HEK293T (cell line): ENCODE measurements around the gene SARNP.
A peak's percentile ranks its signal among the peaks of the same experiment; 100 is the strongest.

ENCODE experiments used
- CTCF ChIA-PET: fragments of 350-600 bp; formaldehyde crosslinking; extraction: SDS; loops from one replicate; lab custom pipeline; 2021; ENCODE audit warnings: antibody characterized with exemption, inconsistent platforms; lab: Yijun Ruan, JAX
- POLR2A ChIA-PET: fragments of 350-600 bp; formaldehyde crosslinking; extraction: SDS; loops from one replicate; lab custom pipeline; 2020; ENCODE audit warnings: antibody characterized with exemption, inconsistent platforms; lab: Yijun Ruan, JAX
- DNase-seq: peaks from one replicate; pipeline ENCODE4 v3.0.0; 2012; ENCODE audit warnings: mixed read lengths; ENCODE audit errors: extremely low spot score
- ARNT ChIP-seq: fragments of 450-650 bp; IDR thresholded peaks from 2 replicates; pipeline ENCODE4 v1.6.1; 2017; ENCODE audit warnings: mild to moderate bottlenecking
- BHLHE40 ChIP-seq: fragments of 450-650 bp; IDR thresholded peaks from 2 replicates; pipeline ENCODE4 v1.6.1; 2016; ENCODE audit warnings: mild to moderate bottlenecking, moderate library complexity, borderline replicate concordance
- CTBP1 ChIP-seq: fragments of 450-650 bp; IDR thresholded peaks from 2 replicates; pipeline ENCODE4 v1.6.1; 2016; ENCODE audit warnings: borderline replicate concordance
- ELF4 ChIP-seq: fragments of 450-650 bp; IDR thresholded peaks from 2 replicates; pipeline ENCODE4 v1.6.1; 2017; ENCODE audit warnings: antibody characterized with exemption
- FOXA1 ChIP-seq: fragments of 450-650 bp; IDR thresholded peaks from 2 replicates; pipeline ENCODE4 v1.6.1; 2016; ENCODE audit warnings: mild to moderate bottlenecking
- FOXK2 ChIP-seq: fragments of 450-650 bp; IDR thresholded peaks from 2 replicates; pipeline ENCODE4 v1.6.1; 2016; ENCODE audit warnings: mild to moderate bottlenecking
- FOXM1 ChIP-seq: fragments of 450-650 bp; IDR thresholded peaks from 2 replicates; pipeline ENCODE4 v1.6.1; 2017; ENCODE audit warnings: mild to moderate bottlenecking, borderline replicate concordance
- HDGF ChIP-seq: fragments of 450-650 bp; IDR thresholded peaks from 2 replicates; pipeline ENCODE4 v1.6.1; 2017; ENCODE audit warnings: antibody characterized with exemption, borderline replicate concordance
- L3MBTL2 ChIP-seq: fragments of 450-650 bp; conservative IDR thresholded peaks from 2 replicates; pipeline ENCODE4 v1.6.1; 2016; ENCODE audit warnings: mild to moderate bottlenecking
- LEF1 ChIP-seq: fragments of 450-650 bp; IDR thresholded peaks from 2 replicates; pipeline ENCODE4 v1.6.1; 2017; ENCODE audit warnings: mild to moderate bottlenecking, borderline replicate concordance
- NFRKB ChIP-seq: fragments of 450-650 bp; IDR thresholded peaks from 2 replicates; pipeline ENCODE4 v1.6.1; 2016; ENCODE audit warnings: mild to moderate bottlenecking, moderate library complexity
- SP1 ChIP-seq: fragments of 450-650 bp; IDR thresholded peaks from 2 replicates; pipeline ENCODE4 v1.6.1; 2017
- SUZ12 ChIP-seq: fragments of 450-650 bp; IDR thresholded peaks from 2 replicates; pipeline ENCODE4 v1.6.1; 2016; ENCODE audit warnings: mild to moderate bottlenecking
- TARDBP ChIP-seq: fragments of 450-650 bp; IDR thresholded peaks from 2 replicates; pipeline ENCODE4 v1.6.1; 2016
- ZNF384 ChIP-seq: fragments of 450-650 bp; IDR thresholded peaks from 2 replicates; pipeline ENCODE4 v1.6.1; 2016
- TF ChIP-seq, protein P1 (sequence below): fragments of 450-650 bp; IDR thresholded peaks from 2 replicates; pipeline ENCODE4 v1.6.1; 2016

Gene SARNP

DNA sequence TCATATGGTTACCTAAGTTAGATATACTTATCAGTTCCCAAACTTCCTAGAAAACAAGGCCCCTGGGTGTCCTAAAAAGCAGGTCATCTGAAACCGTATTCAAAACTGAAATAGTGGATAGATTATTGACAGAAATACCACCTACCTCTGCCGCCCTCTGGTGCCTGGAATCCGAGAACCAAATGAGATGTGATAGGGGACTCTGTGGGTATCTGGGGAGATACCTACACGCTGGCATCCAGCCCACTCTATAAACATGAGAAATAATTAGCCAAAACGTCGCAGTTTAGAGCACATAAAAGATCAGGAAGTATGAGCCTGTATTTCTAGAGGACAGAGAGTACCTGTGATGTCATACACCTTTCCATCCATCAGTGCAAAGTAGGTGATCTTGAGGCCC, 4.7 kb upstream of the SARNP start:
- ChIA-PET POLR2A (interaction anchor here (6.4 kb wide), 1 partner anchor 8 kb away, joined by 109 read pairs; the partner anchor contains the start of gene DNAJC14), CTCF (interaction anchor here (0.8 kb wide), 1 partner anchor 209 kb away, joined by 3 read pairs; no protein-coding TSS in a partner anchor)
- TF ChIP-seq FOXA1: no peak
- TF ChIP-seq NFRKB: no peak
- no peak for TF ChIP-seq SP1
- no peak for TF ChIP-seq ZNF384
- no peak for TF ChIP-seq FOXK2
- no peak for TF ChIP-seq CTBP1
- TF ChIP-seq L3MBTL2: no peak
- no peak for TF ChIP-seq SUZ12
- TF ChIP-seq ELF4: no peak
- no peak for TF ChIP-seq BHLHE40
- TF ChIP-seq, protein P1, sequence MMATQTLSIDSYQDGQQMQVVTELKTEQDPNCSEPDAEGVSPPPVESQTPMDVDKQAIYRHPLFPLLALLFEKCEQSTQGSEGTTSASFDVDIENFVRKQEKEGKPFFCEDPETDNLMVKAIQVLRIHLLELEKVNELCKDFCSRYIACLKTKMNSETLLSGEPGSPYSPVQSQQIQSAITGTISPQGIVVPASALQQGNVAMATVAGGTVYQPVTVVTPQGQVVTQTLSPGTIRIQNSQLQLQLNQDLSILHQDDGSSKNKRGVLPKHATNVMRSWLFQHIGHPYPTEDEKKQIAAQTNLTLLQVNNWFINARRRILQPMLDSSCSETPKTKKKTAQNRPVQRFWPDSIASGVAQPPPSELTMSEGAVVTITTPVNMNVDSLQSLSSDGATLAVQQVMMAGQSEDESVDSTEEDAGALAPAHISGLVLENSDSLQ: no peak
- TF ChIP-seq ARNT: no peak
- no peak for TF ChIP-seq TARDBP
- no peak for TF ChIP-seq FOXM1
- TF ChIP-seq HDGF: no peak
- no peak for TF ChIP-seq LEF1
- DNase-seq: no peak

DNA sequence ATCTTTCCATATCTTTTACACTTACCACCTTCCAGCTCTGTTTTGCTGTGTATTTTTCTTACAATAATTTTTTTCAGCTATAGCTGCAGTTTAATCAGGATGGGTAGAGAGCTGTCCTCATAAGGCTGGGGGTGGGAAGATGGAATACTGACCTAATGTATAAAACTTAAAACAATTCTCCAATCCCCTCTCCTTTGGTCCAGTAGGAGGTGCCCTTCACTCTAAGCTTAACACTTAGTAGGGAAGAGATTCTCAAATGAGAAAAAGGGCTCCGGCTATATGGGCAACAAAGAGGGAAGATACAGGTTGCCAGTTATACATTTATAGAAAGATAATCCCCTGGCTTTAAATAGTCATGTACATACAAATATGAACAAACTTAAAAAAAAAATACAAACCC, 3.2 kb upstream of the SARNP start:
- POLR2A ChIA-PET: interaction anchor here (1.1 to 6.4 kb wide), 3 partner anchors 10 to 153 kb away, joined by 3 to 109 read pairs (median 5); partner anchors contain the start of genes DNAJC14 and RAB5B
- CTCF ChIA-PET: interaction anchor here (1.1 to 1.8 kb wide), 2 partner anchors 9 to 82 kb away, joined by 3 to 6 read pairs; partner anchors contain the start of gene DNAJC14
- TF ChIP-seq HDGF (no peak), L3MBTL2 (no peak), LEF1 (no peak), ARNT (no peak)
- no peak for DNase-seq

DNA sequence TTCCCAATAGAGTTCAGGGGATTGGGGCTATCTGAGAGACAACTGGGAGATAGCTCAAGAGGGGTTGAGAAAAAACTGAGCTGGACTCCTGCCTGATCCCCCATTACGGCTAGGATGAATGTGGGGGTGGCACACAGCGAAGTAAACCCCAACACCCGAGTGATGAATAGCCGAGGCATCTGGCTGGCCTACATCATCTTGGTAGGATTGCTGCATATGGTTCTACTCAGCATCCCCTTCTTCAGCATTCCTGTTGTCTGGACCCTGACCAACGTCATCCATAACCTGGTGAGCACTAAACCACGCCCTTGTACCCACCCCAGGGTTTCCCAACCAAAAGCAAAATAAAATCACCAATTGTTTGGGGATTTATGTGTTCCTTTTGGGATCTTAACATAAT, 1.4 kb upstream of the SARNP start:
- CTCF ChIA-PET: interaction anchor here (0.6 to 2.3 kb wide), 4 partner anchors 11 to 94 kb away, joined by 3 to 13 read pairs (median 4); partner anchors contain the start of gene DNAJC14
- TF ChIP-seq HDGF: no peak
- no peak for TF ChIP-seq CTBP1
- TF ChIP-seq ELF4: no peak
- no peak for TF ChIP-seq BHLHE40
- TF ChIP-seq ZNF384: no peak
- TF ChIP-seq, protein P1: no peak
- TF ChIP-seq FOXK2: no peak
- TF ChIP-seq FOXA1: no peak
- TF ChIP-seq NFRKB: no peak
- no peak for TF ChIP-seq TARDBP
- TF ChIP-seq L3MBTL2: no peak
- no peak for TF ChIP-seq SUZ12
- TF ChIP-seq FOXM1: no peak
- no peak for TF ChIP-seq SP1
- TF ChIP-seq LEF1: no peak
- no peak for TF ChIP-seq ARNT
- POLR2A ChIA-PET: interaction anchor here (1.7 to 6.4 kb wide), 10 partner anchors 8 to 261 kb away, joined by 6 to 109 read pairs (median 13); partner anchors contain the start of genes DNAJC14, ERBB3, GDF11 and PYM1
- no peak for DNase-seq

DNA sequence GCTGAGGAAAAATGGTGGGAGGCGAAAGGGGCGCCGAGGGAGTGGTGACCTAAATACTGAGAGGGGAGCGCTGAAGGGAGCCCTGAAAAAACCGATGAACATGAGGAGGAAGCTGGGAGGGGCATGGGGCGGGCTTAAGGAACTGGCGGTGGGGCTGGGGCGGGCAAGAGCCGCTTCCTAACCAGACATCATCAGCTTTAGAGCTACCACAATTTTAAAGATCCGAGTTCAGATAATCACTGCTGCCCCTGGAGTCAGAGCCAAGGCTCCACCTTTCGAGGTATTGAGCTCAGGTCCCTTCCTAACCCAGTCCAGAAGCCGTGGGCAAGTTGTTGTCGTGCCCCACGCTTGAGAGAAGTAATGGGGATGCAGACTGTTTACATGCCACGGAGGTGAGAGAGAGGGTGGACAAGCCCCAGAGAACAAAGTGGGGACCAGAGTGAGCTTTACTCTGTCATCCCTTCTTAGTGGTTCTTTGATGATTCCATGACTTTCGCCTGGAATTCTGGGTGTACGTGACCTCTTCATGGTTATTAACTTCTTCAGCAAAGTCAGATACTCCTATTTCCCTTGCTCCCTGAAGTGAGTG, 710 bp upstream of the SARNP start:
- ChIA-PET POLR2A (interaction anchor here (0.6 to 6.4 kb wide), 31 partner anchors 9 to 630 kb away, joined by 3 to 109 read pairs (median 5); partner anchors contain the start of genes CD63, DNAJC14, ERBB3 and GDF11), CTCF (interaction anchor here (0.6 to 2.3 kb wide), 8 partner anchors 11 to 112 kb away, joined by 3 to 13 read pairs (median 4); partner anchors contain the start of gene DNAJC14)
- TF ChIP-seq L3MBTL2 (no peak), NFRKB (no peak), FOXK2 (no peak)
- DNase-seq: peak; percentile 58

DNA sequence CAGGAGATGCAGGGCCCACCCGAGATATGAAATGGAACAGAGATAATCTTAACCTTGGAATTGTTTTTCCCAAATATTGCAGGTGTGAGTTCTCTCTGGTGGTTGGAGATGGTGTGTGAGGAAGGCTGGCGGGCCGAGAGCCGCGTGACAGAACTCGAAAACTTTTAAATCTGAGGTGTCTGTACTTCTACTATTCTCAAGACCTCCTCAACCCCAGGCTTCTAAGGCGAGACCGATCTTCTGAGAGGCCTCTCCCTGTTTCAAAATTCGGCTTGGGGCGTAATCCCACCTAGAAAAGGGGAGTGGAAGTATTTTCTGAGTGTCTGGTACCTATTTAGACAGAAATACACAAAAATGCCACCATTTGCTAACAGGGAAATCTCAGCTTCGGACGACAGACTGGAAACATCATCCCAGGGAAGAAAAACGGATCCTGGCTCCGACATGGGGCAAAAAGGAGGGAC, 611 bp downstream of the SARNP start:
- peak; percentile 36 for DNase-seq
- CTCF ChIA-PET: interaction anchor here (1.5 to 2.3 kb wide), 3 partner anchors 13 to 79 kb away, joined by 5 to 13 read pairs (median 6); partner anchors contain the start of gene DNAJC14
- POLR2A ChIA-PET: interaction anchor here (0.8 to 6.4 kb wide), 17 partner anchors 10 to 263 kb away, joined by 3 to 109 read pairs (median 6); partner anchors contain the start of genes CD63, DNAJC14, ERBB3 and GDF11
- TF ChIP-seq CTBP1 (no peak), TARDBP (no peak), ZNF384 (no peak), ELF4 (no peak), ARNT (no peak), FOXA1 (no peak), SUZ12 (no peak), L3MBTL2 (no peak), HDGF (no peak), BHLHE40 (no peak), SP1 (no peak), LEF1 (no peak), NFRKB (no peak), FOXM1 (no peak), FOXK2 (no peak)
- TF ChIP-seq, protein P1: no peak

DNA sequence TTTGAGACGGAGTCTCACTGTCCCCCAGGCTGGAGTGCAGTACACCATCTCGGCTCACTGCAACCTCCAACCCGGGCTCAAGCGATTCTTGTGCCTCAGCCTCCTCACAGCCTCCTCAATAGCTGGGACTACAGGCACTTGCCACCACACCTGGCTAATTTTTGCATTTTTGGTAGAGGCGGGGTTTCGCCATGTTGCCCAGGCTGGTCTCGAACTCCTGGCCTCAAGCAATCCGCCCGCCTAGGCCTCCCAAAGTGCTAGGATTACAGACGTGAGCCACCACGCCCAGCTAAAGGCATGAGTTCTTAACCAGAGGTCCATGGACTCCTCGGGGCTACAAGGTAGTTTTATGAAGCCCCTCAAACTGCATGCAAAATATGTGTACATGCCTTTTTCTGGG, 2.1 kb downstream of the SARNP start:
- no peak for DNase-seq
- TF ChIP-seq SUZ12 (no peak), NFRKB (no peak), LEF1 (no peak), ZNF384 (no peak), FOXK2 (no peak), ARNT (no peak), CTBP1 (no peak), SP1 (no peak), BHLHE40 (no peak), FOXM1 (no peak), L3MBTL2 (no peak), FOXA1 (no peak), TARDBP (no peak), ELF4 (no peak), HDGF (no peak)
- TF ChIP-seq, protein P1: no peak
- POLR2A ChIA-PET: interaction anchor here (1.0 to 1.5 kb wide), 2 partner anchors 72 to 158 kb away, joined by 3 read pairs; partner anchors contain the start of gene RAB5B
- CTCF ChIA-PET: interaction anchor here (1.5 kb wide), 1 partner anchor 77 kb away, joined by 6 read pairs; no protein-coding TSS in a partner anchor
